HepG2 (cell line): ENCODE results near the gene COG4. TPM values are rescaled to one million over a fixed set of nuclear protein-coding genes. Genes with fewer than 3 reads are reported as not detected.

Source experiments
- ATAC-seq: fragments of 200-7000 bp; cut with Tn5 transposase; 3 replicates; pipeline ENCODE4 v1.9.1; 2020; ENCODE audit warnings: mild to moderate bottlenecking, moderate library complexity
- BruUV-seq: library from RNA; stranded (reverse); fragments of 400-500 nt; replicated peaks from 2 replicates; lab custom pipeline; 2021; lab: Mats Ljungman, UMichigan
- CTCF ChIA-PET: fragments of 300-600 bp; formaldehyde crosslinking; extraction: SDS; loops from one replicate; lab custom pipeline; 2021; ENCODE audit warnings: low total read pairs, inconsistent platforms, low intra/inter-chr PET ratio; lab: Yijun Ruan, JAX
- POLR2A ChIA-PET: fragments of 350-600 bp; sonication (Branson Sonifier 250); formaldehyde crosslinking; loops from one replicate; lab custom pipeline; 2020; ENCODE audit warnings: antibody characterized with exemption, inconsistent platforms; lab: Yijun Ruan, JAX
- DNase-seq: peaks from one replicate; pipeline ENCODE4 v3.0.0-alpha.2; 2015; ENCODE audit warnings: low spot score
- FAIRE-seq: peaks from 3 replicates; lab custom pipeline; 2011; peaks lifted over from hg19 to GRCh38; lab: Jason Lieb, UNC
- H2AFZ ChIP-seq: one replicate; pipeline ENCODE4 v1.6.1; 2011; ENCODE audit warnings: low read length, inconsistent platforms
- H3K27ac ChIP-seq: fragments of 300-600 bp; 3 replicates; pipeline ENCODE4 v1.8.0; 2011; ENCODE audit warnings: mixed run types, mild to moderate bottlenecking, mixed read lengths, low read length, inconsistent platforms; ENCODE audit not compliant: insufficient read depth; ENCODE audit errors: extremely low read length
- H3K27me3 ChIP-seq, 2 experiments: fragments of 200-600 bp in 1 of 2; 2 replicates in 1 of 2; 3 replicates in 1 of 2; pipeline versions ENCODE4 v1.6.0 to v1.8.0; 2011; ENCODE audit warnings: low read length in 2 of 2, mild to moderate bottlenecking in 2 of 2, moderate library complexity in 2 of 2, inconsistent platforms in 1 of 2; ENCODE audit not compliant: insufficient read depth in 2 of 2, control insufficient read depth in 1 of 2
- H3K36me3 ChIP-seq, 2 experiments: fragments of 200-600 bp in 1 of 2; replicated peaks in 1 of 2; 2 replicates in 1 of 2; 3 replicates in 1 of 2; pipeline versions ENCODE4 v1.5.1 to v1.8.0; 2011; ENCODE audit warnings: low read length in 2 of 2, inconsistent platforms in 1 of 2; ENCODE audit not compliant: insufficient read depth in 2 of 2, control insufficient read depth in 1 of 2
- H3K4me1 ChIP-seq: 2 replicates; pipeline ENCODE4 v1.5.1; 2012; ENCODE audit warnings: low read length, inconsistent platforms; ENCODE audit not compliant: insufficient read depth
- H3K4me2 ChIP-seq: 2 replicates; pipeline ENCODE4 v1.6.0; 2011; ENCODE audit warnings: low read depth, low read length, inconsistent platforms
- H3K4me3 ChIP-seq, 3 experiments: fragments of 200-600 bp in 1 of 3; sonication (generic), shearing (Covaris generic) in 1 of 3; replicated peaks in 1 of 3; 2 replicates each; pipeline ENCODE4 v1.5.1; 2011 to 2016; ENCODE audit warnings: low read length in 3 of 3, inconsistent platforms in 2 of 3, low read depth in 2 of 3, mild to moderate bottlenecking in 2 of 3, control low read depth in 1 of 3, mixed read lengths in 1 of 3; ENCODE audit not compliant: insufficient read depth in 1 of 3
- H3K79me2 ChIP-seq: one replicate; pipeline ENCODE4 v1.6.1; 2011; ENCODE audit warnings: low read length, inconsistent platforms; ENCODE audit not compliant: insufficient read depth
- H3K9ac ChIP-seq: 2 replicates; pipeline ENCODE4 v1.6.0; 2011; ENCODE audit warnings: mild to moderate bottlenecking, low read depth, low read length, inconsistent platforms; ENCODE audit not compliant: insufficient read depth
- H3K9me3 ChIP-seq: 2 replicates; pipeline ENCODE4 v1.5.1; 2012; ENCODE audit warnings: mild to moderate bottlenecking, low read length
- H4K20me1 ChIP-seq: 2 replicates; pipeline ENCODE4 v1.6.0; 2011; ENCODE audit warnings: inconsistent platforms, mild to moderate bottlenecking, low read length, moderate library complexity; ENCODE audit not compliant: insufficient read depth
- ZBTB33 ChIP-seq: sonication (generic); formaldehyde crosslinking; IDR thresholded peaks from 2 replicates; pipeline ENCODE4 v1.4.0; 2020; ENCODE audit warnings: missing genetic modification reagents
- ZNF562 ChIP-seq: sonication (generic); formaldehyde crosslinking; IDR thresholded peaks from 2 replicates; pipeline ENCODE4 v1.8.0; 2022; ENCODE audit warnings: missing genetic modification reagents, borderline replicate concordance
- ZNF687 ChIP-seq: sonication (generic); formaldehyde crosslinking; IDR thresholded peaks from 2 replicates; pipeline ENCODE4 v1.5.1; 2020; ENCODE audit warnings: mild to moderate bottlenecking, missing genetic modification reagents, moderate library complexity
- WGBS: methylation state at CpG from one replicate; pipeline ENCODE4 v1.1.6; 2017; ENCODE audit warnings: low lambda C conversion rate; 5-methylcytosine and 5-hydroxymethylcytosine counted together
- in situ Hi-C: cut with HindIII; loops from 2 replicates; pipeline ENCODE4 v1.10.0; 2017; ENCODE audit warnings: low pct_unique_long_range_greater_than_20kb; ENCODE audit not compliant: extremely low pct_ligation_motif_present
- intact Hi-C: fragments of 100-400 bp; cut with micrococcal nuclease; formaldehyde crosslinking; loops from one replicate; pipeline ENCODE4 v1.10.0; 2022; ENCODE audit not compliant: unreplicated experiment
- polyA plus RNA-seq, 8 experiments: library from polyadenylated mRNA; depleted of rRNA in 3 of 8; stranded (reverse) in 7 of 8; unstranded in 1 of 8; fragments of >200 nt; fragmentation: Illumina TruSeq in 4 of 8; extraction: Trizol in 4 of 8; gene quantifications; 2 replicates each; pipeline versions ENCODE4 v1.2.1 to v1.2.3, GENCODE V29; 2011 to 2016; ENCODE audit warnings: low read depth in 4 of 8, missing spikeins in 1 of 8, mixed read lengths in 1 of 8; ENCODE audit not compliant: insufficient read depth in 1 of 8
- total RNA-seq, 5 experiments: library from RNA; depleted of rRNA; stranded (reverse); fragments of >200 nt; fragmentation: Illumina TruSeq; extraction: Trizol; gene quantifications; 2 replicates each; pipeline ENCODE4 v1.2.3, GENCODE V29; 2016; ENCODE audit warnings: low read depth in 1 of 5

COG4 gene
- total and polyA plus RNA-seq, 2 of the 13 experiments (the other 11 are each of a cell fraction or from before 2014, with no cell fraction given): 51.1 to 73.8 TPM

DNA sequence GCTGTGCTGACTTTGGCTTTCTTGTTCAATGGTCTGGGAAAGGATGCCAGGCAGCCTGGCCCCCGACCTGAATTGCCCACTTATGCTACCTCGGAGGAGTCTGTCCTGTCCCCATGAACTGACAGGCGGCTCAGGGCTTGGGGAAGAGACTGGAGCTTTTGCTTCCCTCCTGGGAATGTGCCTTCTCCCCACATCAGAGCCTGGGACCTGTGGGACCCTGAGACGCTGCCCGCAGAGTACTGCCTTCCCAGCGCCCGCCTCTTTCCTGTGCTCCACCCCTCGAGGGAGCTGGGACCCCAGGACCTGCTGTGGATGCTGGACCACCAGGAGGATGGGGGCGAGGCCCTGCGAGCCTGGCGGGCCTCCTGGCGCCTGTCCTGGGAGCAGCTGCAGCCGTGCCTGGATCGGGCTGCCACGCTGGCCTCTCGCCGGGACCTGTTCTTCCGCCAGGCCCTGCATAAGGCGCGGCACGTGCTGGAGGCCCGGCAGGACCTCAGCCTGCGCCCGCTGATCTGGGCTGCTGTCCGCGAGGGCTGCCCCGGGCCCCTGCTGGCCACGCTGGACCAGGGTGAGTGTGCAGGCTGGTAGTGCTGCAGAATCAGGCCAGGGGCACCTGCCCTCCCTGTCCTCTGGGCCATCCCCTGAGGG, 50.4 kb downstream of the COG4 start:
- Histone ChIP-seq H4K20me1 (no peaks in the 10 kb centered on the region), H3K9me3 (no peaks in the 10 kb centered on the region), H3K9ac (no peak overlapping the region), H3K79me2 (no peaks in the 10 kb centered on the region), H2AFZ (no peak overlapping the region), H3K4me2 (no peak overlapping the region), H3K4me1 (peaks cover 5% of the 10 kb centered on the region; the same call in 1 of the 2 replicates), H3K27me3 (no peaks in the 10 kb centered on the region), H3K27ac (no peak overlapping the region), H3K4me3 (no peak overlapping the region), H3K36me3 (peaks cover 0 to 3% of the 10 kb centered on the region in 2 experiments; a peak in 1 of 5 replicates)
- intact Hi-C loops (no loop called here), in situ Hi-C loops (no loop called here)
- DNase-seq (no peak), ATAC-seq (no peak), FAIRE-seq (no peak)
- POLR2A ChIA-PET: interaction anchor here (1.1 to 1.5 kb wide), 2 partner anchors 10 to 50 kb away, joined by 3 read pairs; partner anchors contain the start of gene COG4
- 85% methylated on average over 19 of the region's 28 CpGs for WGBS
- no TSS peak for BruUV-seq
- CTCF ChIA-PET: no interaction called here
- TF ChIP-seq ZBTB33 (CRISPR knock-in tag): peak; percentile 48; the same call in 1 of the 2 replicates
- TF ChIP-seq ZNF562 (CRISPR knock-in tag): no peak
- 0 out of 2 replicates have a peak, but pooled peaks have one; percentile 6 for TF ChIP-seq ZNF687 (CRISPR knock-in tag)
